GM12878 (cell line): ENCODE results near the gene HIKESHI. TPM values are rescaled to one million over a fixed set of nuclear protein-coding genes. Genes with fewer than 3 reads are reported as not detected.

Source experiments
- ATAC-seq: fragments of 200-7000 bp; cut with Tn5 transposase; 3 replicates; pipeline ENCODE4 v1.9.1; 2020; ENCODE audit warnings: mild to moderate bottlenecking, moderate library complexity
- BruUV-seq: library from RNA; stranded (reverse); fragments of 400-500 nt; replicated peaks from 2 replicates; lab custom pipeline; 2021; lab: Mats Ljungman, UMichigan
- CTCF ChIA-PET: fragments of 300-600 bp; sonication (Branson Sonifier 250); formaldehyde crosslinking; extraction: SDS; loops from one replicate; lab custom pipeline; 2021; ENCODE audit warnings: inconsistent platforms; lab: Yijun Ruan, JAX
- POLR2A ChIA-PET: fragments of 350-600 bp; formaldehyde crosslinking; extraction: SDS; loops from one replicate; lab custom pipeline; 2021; ENCODE audit warnings: inconsistent platforms; lab: Charles Lee
- RAD21 ChIA-PET: fragments of 300-600 bp; sonication (Branson Sonifier 250); formaldehyde crosslinking; loops from one replicate; lab custom pipeline; 2023; ENCODE audit warnings: antibody characterized with exemption; ENCODE audit not compliant: unreplicated experiment; lab: Charles Lee
- SMC1A ChIA-PET: fragments of 300-600 bp; sonication (Branson Sonifier 250); formaldehyde crosslinking; loops from one replicate; lab custom pipeline; 2023; ENCODE audit not compliant: unreplicated experiment, uncharacterized antibody; lab: Charles Lee
- DNase-seq: peaks from one replicate; pipeline ENCODE4 v3.0.0-alpha.2; 2011; ENCODE audit warnings: low read depth, low spot score
- FAIRE-seq: peaks from 3 replicates; lab custom pipeline; 2011; peaks lifted over from hg19 to GRCh38; lab: Jason Lieb, UNC
- H2AFZ ChIP-seq: 2 replicates; pipeline ENCODE4 v1.6.0; 2011; ENCODE audit warnings: low read depth, low read length, control low read depth; ENCODE audit not compliant: control insufficient read depth
- H3K27ac ChIP-seq: 2 replicates; pipeline ENCODE4 v1.5.1; 2011; ENCODE audit warnings: control low read depth; ENCODE audit not compliant: control insufficient read depth, insufficient read depth
- H3K27me3 ChIP-seq, 2 experiments: replicated peaks in 1 of 2; 2 replicates each; pipeline versions ENCODE4 v1.6.0 to v1.6.1; 2011; ENCODE audit warnings: low read length in 1 of 2; ENCODE audit not compliant: control insufficient read depth in 2 of 2, insufficient read depth in 2 of 2
- H3K36me3 ChIP-seq, 2 experiments: 2 replicates each; pipeline ENCODE4 v1.5.1; 2011; ENCODE audit warnings: low read length in 1 of 2; ENCODE audit not compliant: control insufficient read depth in 2 of 2, insufficient read depth in 2 of 2
- H3K4me1 ChIP-seq: 2 replicates; pipeline ENCODE4 v1.6.1; 2011; ENCODE audit warnings: mild to moderate bottlenecking, low read length, moderate library complexity, mixed read lengths; ENCODE audit not compliant: control insufficient read depth, insufficient read depth
- H3K4me2 ChIP-seq: 2 replicates; pipeline ENCODE4 v1.6.0; 2011; ENCODE audit warnings: control low read depth; ENCODE audit not compliant: control insufficient read depth, insufficient read depth
- H3K4me3 ChIP-seq: fragments of 200-600 bp; sonication (generic); 2 replicates; pipeline ENCODE4 v1.5.1; 2016
- H3K79me2 ChIP-seq: 2 replicates; pipeline ENCODE4 v1.6.0; 2011; ENCODE audit warnings: low read length; ENCODE audit not compliant: control insufficient read depth, insufficient read depth
- H3K9ac ChIP-seq: 2 replicates; pipeline ENCODE4 v1.8.0; 2011; ENCODE audit warnings: low read length, control low read depth, mixed read lengths; ENCODE audit not compliant: control insufficient read depth, insufficient read depth
- H3K9me3 ChIP-seq: replicated peaks from 3 replicates; pipeline ENCODE4 v1.5.1; 2011; ENCODE audit warnings: mild to moderate bottlenecking, low read length; ENCODE audit not compliant: control insufficient read depth, insufficient read depth
- H4K20me1 ChIP-seq: 2 replicates; pipeline ENCODE4 v1.6.0; 2011; ENCODE audit not compliant: control insufficient read depth, insufficient read depth
- LARP7 ChIP-seq: fragments of 450-650 bp; IDR thresholded peaks from 2 replicates; pipeline ENCODE4 v1.6.1; 2017; ENCODE audit warnings: mild to moderate bottlenecking
- SP1 ChIP-seq: IDR thresholded peaks from one replicate; pipeline ENCODE4 v1.6.1; 2011; ENCODE audit warnings: low read depth, low read length
- WGBS: methylation state at CpG from one replicate; pipeline ENCODE4 v1.1.6; 2016; ENCODE audit warnings: low lambda C conversion rate; ENCODE audit not compliant: insufficient replicate concordance, insufficient coverage; ENCODE audit errors: missing lambda C conversion rate; 5-methylcytosine and 5-hydroxymethylcytosine counted together
- in situ Hi-C: fragments of 300-500 bp; cut with MboI; formaldehyde crosslinking; loops from 9 replicates; pipeline ENCODE4 v1.14.3; 2018; ENCODE audit warnings: mixed read lengths
- intact Hi-C: fragments of 100-400 bp; cut with micrococcal nuclease; formaldehyde crosslinking; loops from one replicate; pipeline ENCODE4 v1.14.2; 2022; ENCODE audit not compliant: unreplicated experiment
- polyA plus RNA-seq, 11 experiments: library from polyadenylated mRNA; depleted of rRNA in 4 of 11; unstranded in 6 of 11; stranded (reverse) in 5 of 11; fragments of >200 nt; fragmentation: Nextera tagmentation in 4 of 11; fragmentation: Illumina TruSeq in 1 of 11; extraction: Ambion mirVana in 4 of 11; extraction: Trizol in 1 of 11; gene quantifications; 1 replicate in 1 of 11; 2 replicates in 10 of 11; pipeline versions ENCODE4 v1.2.1 to v1.2.3, GENCODE V29; 2011 to 2016; ENCODE audit warnings: inconsistent platforms in 2 of 11, missing spikeins in 2 of 11, low read depth in 1 of 11
- small RNA-seq: library from RNA; depleted of rRNA; stranded (forward); fragments of <200 nt; gene quantifications from one replicate; pipeline ENCODE3, GENCODE V24; 2014
- total RNA-seq, 4 experiments: library from RNA; depleted of rRNA in 3 of 4; stranded (reverse); fragments of >200 nt in 3 of 4; fragmentation: Illumina TruSeq in 1 of 4; extraction: Trizol in 1 of 4; gene quantifications; 2 replicates each; pipeline versions ENCODE4 v1.2.1 to v1.2.3, GENCODE V29; 2013 to 2021

The HIKESHI gene
- total and polyA plus RNA-seq, 10 of the 15 experiments (the other 5 are each of a cell fraction or from before 2014, with no cell fraction given) = 42.3 to 228 (median 85.7) TPM

DNA sequence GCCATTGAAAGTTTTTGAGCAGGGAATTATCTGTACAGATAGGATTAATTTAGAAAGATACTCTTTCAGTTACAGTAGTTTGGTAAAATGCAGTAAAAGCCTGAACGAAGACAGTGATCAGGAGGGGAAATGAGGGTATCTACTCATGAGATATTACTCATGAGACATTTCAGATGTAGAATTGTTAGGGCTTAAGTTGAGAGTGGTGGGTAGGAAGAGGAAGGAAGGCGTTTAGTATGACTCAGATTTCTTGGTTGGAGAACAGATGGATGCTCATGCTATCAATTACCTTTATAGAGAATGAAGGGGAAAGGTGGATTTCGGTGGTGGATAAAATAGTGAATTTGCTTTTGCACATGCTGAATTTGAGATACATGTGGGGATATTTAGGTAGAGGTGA, 88.4 kb downstream of the HIKESHI start:
- no peak for TF ChIP-seq SP1
- RAD21 ChIA-PET = no interaction called here
- H3K9ac ChIP-seq = no peak overlapping the region
- H3K27ac ChIP-seq = no peak overlapping the region
- H2AFZ ChIP-seq = no peak overlapping the region
- FAIRE-seq (no peak), DNase-seq (no peak), ATAC-seq (no peak)
- 11% methylated on average over 3 of the region's 3 CpGs for WGBS
- H3K4me2 ChIP-seq = no peak overlapping the region
- H3K79me2 ChIP-seq = no peaks in the 10 kb centered on the region
- in situ Hi-C loops (no loop called here), intact Hi-C loops (no loop called here)
- H3K4me1 ChIP-seq = no peaks in the 10 kb centered on the region
- CTCF ChIA-PET = no interaction called here
- no peaks in the 10 kb centered on the region for H3K9me3 ChIP-seq
- SMC1A ChIA-PET = no interaction called here
- POLR2A ChIA-PET = no interaction called here
- BruUV-seq = no TSS peak
- no peaks in the 10 kb centered on the region for H4K20me1 ChIP-seq
- H3K36me3 ChIP-seq = no peaks in the 10 kb centered on the region
- H3K4me3 ChIP-seq = no peak overlapping the region
- no peaks in the 10 kb centered on the region for H3K27me3 ChIP-seq

DNA sequence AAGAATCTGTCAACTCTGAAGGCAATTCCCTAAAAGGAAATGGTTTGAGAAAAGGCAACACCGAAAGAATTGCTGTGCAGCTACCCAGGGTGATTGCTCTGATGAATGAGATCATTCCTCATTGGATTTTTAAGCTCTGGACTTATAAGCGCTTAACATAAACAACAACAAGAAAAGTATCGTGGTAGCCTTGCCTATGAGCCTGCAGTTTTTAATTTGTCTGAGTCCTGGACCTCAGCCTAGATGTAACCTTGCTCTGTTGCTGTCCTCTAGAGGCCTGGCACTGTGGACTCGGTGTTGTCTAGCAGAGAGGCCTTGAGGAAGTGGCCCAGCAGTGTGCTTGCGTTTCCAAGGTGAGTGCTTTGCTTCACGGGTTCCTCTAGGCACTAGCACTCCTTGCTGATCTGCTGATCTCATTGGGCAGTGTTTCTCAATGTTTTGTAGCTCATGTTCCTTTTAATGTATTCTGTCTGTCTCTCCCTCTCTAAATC, 93.1 kb downstream of the HIKESHI start:
- RAD21 ChIA-PET = no interaction called here
- Histone ChIP-seq H3K27ac (no peak overlapping the region), H3K79me2 (no peaks in the 10 kb centered on the region)
- in situ Hi-C loops = no loop called here
- TF ChIP-seq LARP7 = no peak
- TF ChIP-seq, all 136 proteins: peak for 0
- DNase-seq (no peak), ATAC-seq (peak; percentile 31; the same call in 1 of the 3 replicates), FAIRE-seq (no peak)
- Histone ChIP-seq H3K9me3 (no peaks in the 10 kb centered on the region), H3K9ac (no peak overlapping the region), H2AFZ (no peak overlapping the region), H4K20me1 (no peaks in the 10 kb centered on the region), H3K4me3 (no peak overlapping the region), H3K4me1 (no peaks in the 10 kb centered on the region), H3K4me2 (no peak overlapping the region), H3K36me3 (no peaks in the 10 kb centered on the region), H3K27me3 (no peaks in the 10 kb centered on the region)
- no TSS peak for BruUV-seq
- SMC1A ChIA-PET = interaction anchor here (0.6 to 1.7 kb wide), 3 partner anchors 9 to 146 kb away, joined by 3 to 6 read pairs (median 4); no protein-coding TSS in a partner anchor
- WGBS = 46% methylated on average over 6 of the region's 6 CpGs
- intact Hi-C loops = no loop called here
- CTCF ChIA-PET = no interaction called here
- POLR2A ChIA-PET = no interaction called here

Small RNAs within 50 kb of the gene (small RNA-seq; reads per million reads assigned to genes)
- gene RN7SL225P = not detected

Other genes with a start within 250 kb of the HIKESHI start
- gene PICALM, start 233.2 kb upstream of the HIKESHI start, total RNA-seq (2014; rRNA removed) = 78.9 and 86.8 TPM in 2 replicates
- 69.1 and 70.3 TPM in 2 replicates for gene PICALM, start 233.2 kb upstream of the HIKESHI start, total RNA-seq (2014; rRNA removed; fragmentation: Illumina TruSeq; extraction: Trizol)
- gene PICALM, start 233.2 kb upstream of the HIKESHI start, total RNA-seq (2021) = 41.0 and 46.5 TPM in 2 replicates
- gene PICALM, start 233.2 kb upstream of the HIKESHI start, polyA plus RNA-seq (2011; rRNA removed) = 150 and 163 TPM in 2 replicates
- 70.1 and 95.0 TPM in 2 replicates for gene PICALM, start 233.2 kb upstream of the HIKESHI start, polyA plus RNA-seq (2014; fragmentation: Illumina TruSeq; extraction: Trizol)
- gene PICALM, start 233.2 kb upstream of the HIKESHI start, polyA plus RNA-seq (2014; fragmentation: Nextera tagmentation; extraction: Ambion mirVana) = 10 to 100 TPM in 1 of 2 experiments, 1 to 10 TPM in 1; 4.3 to 10.4 TPM
- gene PICALM, start 233.2 kb upstream of the HIKESHI start, polyA plus RNA-seq (2014; rRNA removed) = 37.2 and 43.1 TPM in 2 replicates
- 10 to 100 TPM; 12.8 to 15.0 TPM for gene PICALM, start 233.2 kb upstream of the HIKESHI start, polyA plus RNA-seq (2016; fragmentation: Nextera tagmentation; extraction: Ambion mirVana)
- gene EED, start 57.5 kb upstream of the HIKESHI start, total RNA-seq (2014; rRNA removed) = 41.5 and 53.4 TPM in 2 replicates
- 58.8 and 60.4 TPM in 2 replicates for gene EED, start 57.5 kb upstream of the HIKESHI start, total RNA-seq (2014; rRNA removed; fragmentation: Illumina TruSeq; extraction: Trizol)
- gene EED, start 57.5 kb upstream of the HIKESHI start, total RNA-seq (2021) = 46.3 and 53.1 TPM in 2 replicates
- gene EED, start 57.5 kb upstream of the HIKESHI start, polyA plus RNA-seq (2011; rRNA removed) = 85.6 and 113 TPM in 2 replicates
- 51.1 and 61.8 TPM in 2 replicates for gene EED, start 57.5 kb upstream of the HIKESHI start, polyA plus RNA-seq (2014; fragmentation: Illumina TruSeq; extraction: Trizol)
- 100 to 1,000 TPM; 101 to 140 TPM for gene EED, start 57.5 kb upstream of the HIKESHI start, polyA plus RNA-seq (2014; fragmentation: Nextera tagmentation; extraction: Ambion mirVana)
- gene EED, start 57.5 kb upstream of the HIKESHI start, polyA plus RNA-seq (2014; rRNA removed) = 41.4 and 49.5 TPM in 2 replicates
- 100 to 1,000 TPM in 1 of 2 experiments, 10 to 100 TPM in 1; 95.1 to 105 TPM for gene EED, start 57.5 kb upstream of the HIKESHI start, polyA plus RNA-seq (2016; fragmentation: Nextera tagmentation; extraction: Ambion mirVana)
- 0.16 and 0.17 TPM in 2 replicates for gene CCDC81, start 72.6 kb downstream of the HIKESHI start, total RNA-seq (2014; rRNA removed)
- gene CCDC81, start 72.6 kb downstream of the HIKESHI start, total RNA-seq (2014; rRNA removed; fragmentation: Illumina TruSeq; extraction: Trizol) = 0.27 and 0.32 TPM in 2 replicates
- 0.13 and 0.19 TPM in 2 replicates for gene CCDC81, start 72.6 kb downstream of the HIKESHI start, total RNA-seq (2021)
- 0.49 and 0.53 TPM in 2 replicates for gene CCDC81, start 72.6 kb downstream of the HIKESHI start, polyA plus RNA-seq (2011; rRNA removed)
- 0.47 TPM in 1 of 2 replicates, not detected in the other for gene CCDC81, start 72.6 kb downstream of the HIKESHI start, polyA plus RNA-seq (2014; fragmentation: Illumina TruSeq; extraction: Trizol)
- under 1 TPM; 0.13 to 0.31 TPM for gene CCDC81, start 72.6 kb downstream of the HIKESHI start, polyA plus RNA-seq (2014; fragmentation: Nextera tagmentation; extraction: Ambion mirVana)
- gene CCDC81, start 72.6 kb downstream of the HIKESHI start, polyA plus RNA-seq (2014; rRNA removed) = 0.06 and 0.18 TPM in 2 replicates
- gene CCDC81, start 72.6 kb downstream of the HIKESHI start, polyA plus RNA-seq (2016; fragmentation: Nextera tagmentation; extraction: Ambion mirVana) = under 1 TPM; 0.15 to 0.33 TPM